ENCODE measurements around the gene GPR17. TPM values are rescaled to one million over a fixed set of nuclear protein-coding genes. Genes with fewer than 3 reads are reported as not detected.

The GPR17 gene
- total and polyA plus RNA-seq, 2 experiments from 2014 or later: not detected

DNA sequence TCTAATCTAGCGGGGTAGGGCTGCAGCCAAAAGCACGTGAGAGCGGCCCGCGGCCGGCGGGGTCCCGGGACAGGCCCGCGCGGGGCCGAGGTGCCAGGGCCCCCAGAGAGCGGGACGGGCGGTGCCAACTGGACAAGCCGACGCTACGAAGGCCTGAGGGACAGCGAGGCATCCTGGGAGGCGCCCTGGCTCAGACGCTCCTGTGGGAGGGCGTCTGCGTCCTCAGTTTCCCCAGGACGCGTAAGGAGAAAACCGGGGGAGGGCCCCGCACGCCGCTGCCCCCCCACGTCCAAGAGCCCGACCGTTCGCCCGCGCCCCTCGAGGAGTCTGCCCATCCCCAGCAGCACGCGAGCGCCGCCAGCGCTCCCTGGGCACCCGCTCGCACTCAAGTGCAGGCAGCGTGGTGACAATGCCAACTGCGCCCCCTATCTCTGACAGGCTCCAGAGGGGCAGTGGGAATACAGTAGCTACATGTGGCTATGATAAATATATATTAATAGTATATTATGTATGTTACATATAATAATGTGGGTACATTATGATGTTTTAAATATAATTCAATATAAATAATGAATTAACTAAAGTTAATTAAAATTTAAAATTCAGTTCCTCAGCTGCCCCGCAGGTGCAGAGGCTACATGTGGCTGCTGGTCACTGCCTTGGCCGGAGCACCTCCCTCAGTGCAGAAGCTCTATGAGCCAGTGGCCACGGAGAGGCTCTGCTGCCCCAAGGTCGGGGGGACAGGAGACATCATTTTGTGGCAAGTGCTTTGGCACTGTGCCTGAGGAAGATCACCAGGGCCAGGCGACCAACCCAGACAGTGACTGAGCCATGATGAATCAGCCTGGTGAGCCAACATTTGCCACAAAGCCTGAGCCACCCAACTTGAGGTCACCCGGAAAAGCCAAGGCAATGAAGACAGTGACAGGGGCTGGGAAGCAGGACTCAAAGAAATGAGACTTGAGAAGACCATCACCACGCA, 49.8 kb downstream of the GPR17 start:
- 0 out of 2 replicates have a peak, but pooled peaks cover 4% of the 10 kb centered on the region for H3F3A ChIP-seq (replicated peaks; ENCODE audit: low read depth)
- Mint-ChIP-seq H3K27me3 (ENCODE audit: insufficient read depth, low read depth, poor library complexity) (peaks cover 8% of the 10 kb centered on the region), H3K4me3 (no peak overlapping the region), H3K9me3 (peaks cover 18% of the 10 kb centered on the region), H3K27ac (no peak overlapping the region), H3K36me3 (ENCODE audit: low read depth) (peaks cover 13% of the 10 kb centered on the region), H3K4me1 (peaks cover 13% of the 10 kb centered on the region)
- H3K79me2 ChIP-seq (replicated peaks; ENCODE audit: insufficient read depth): no peaks in the 10 kb centered on the region
- H3K27ac ChIP-seq (ENCODE audit: low read depth): no peak overlapping the region
- peak overlapping the region; percentile 51 for H3K4me3 ChIP-seq
- peak overlapping the region; percentile 77 for H3K4me2 ChIP-seq
- DNase-seq (ENCODE audit: low spot score): peak; percentile 82
- H3K9me2 ChIP-seq (ENCODE audit: insufficient read depth): no peaks in the 10 kb centered on the region
- H3K27me3 ChIP-seq (ENCODE audit: insufficient read depth): peaks cover 5% of the 10 kb centered on the region
- H3K36me3 ChIP-seq (ENCODE audit: insufficient read depth): 0 out of 2 replicates have a peak, but pooled peaks cover 4% of the 10 kb centered on the region
- H3K4me1 ChIP-seq (ENCODE audit: insufficient read depth): peaks cover 7% of the 10 kb centered on the region
- H2AFZ ChIP-seq: peak overlapping the region; percentile 90
- no peaks in the 10 kb centered on the region for H4K20me1 ChIP-seq (replicated peaks; ENCODE audit: insufficient read depth)
- TF ChIP-seq, protein P1, sequence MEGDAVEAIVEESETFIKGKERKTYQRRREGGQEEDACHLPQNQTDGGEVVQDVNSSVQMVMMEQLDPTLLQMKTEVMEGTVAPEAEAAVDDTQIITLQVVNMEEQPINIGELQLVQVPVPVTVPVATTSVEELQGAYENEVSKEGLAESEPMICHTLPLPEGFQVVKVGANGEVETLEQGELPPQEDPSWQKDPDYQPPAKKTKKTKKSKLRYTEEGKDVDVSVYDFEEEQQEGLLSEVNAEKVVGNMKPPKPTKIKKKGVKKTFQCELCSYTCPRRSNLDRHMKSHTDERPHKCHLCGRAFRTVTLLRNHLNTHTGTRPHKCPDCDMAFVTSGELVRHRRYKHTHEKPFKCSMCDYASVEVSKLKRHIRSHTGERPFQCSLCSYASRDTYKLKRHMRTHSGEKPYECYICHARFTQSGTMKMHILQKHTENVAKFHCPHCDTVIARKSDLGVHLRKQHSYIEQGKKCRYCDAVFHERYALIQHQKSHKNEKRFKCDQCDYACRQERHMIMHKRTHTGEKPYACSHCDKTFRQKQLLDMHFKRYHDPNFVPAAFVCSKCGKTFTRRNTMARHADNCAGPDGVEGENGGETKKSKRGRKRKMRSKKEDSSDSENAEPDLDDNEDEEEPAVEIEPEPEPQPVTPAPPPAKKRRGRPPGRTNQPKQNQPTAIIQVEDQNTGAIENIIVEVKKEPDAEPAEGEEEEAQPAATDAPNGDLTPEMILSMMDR (conservative IDR thresholded peaks at IDR 0.05; ENCODE audit: low read depth in 2 of 2): peak; percentile 62 to 90
- TF ChIP-seq ZNF114 (CRISPR knock-in tag; IDR thresholded peaks at IDR 0.05) (no peak), CREB1 (CRISPR knock-in tag; IDR thresholded peaks at IDR 0.05; ENCODE audit: low read depth) (0 out of 2 replicates have a peak, but pooled peaks have one; percentile 46)
- TF ChIP-seq, protein P2, sequence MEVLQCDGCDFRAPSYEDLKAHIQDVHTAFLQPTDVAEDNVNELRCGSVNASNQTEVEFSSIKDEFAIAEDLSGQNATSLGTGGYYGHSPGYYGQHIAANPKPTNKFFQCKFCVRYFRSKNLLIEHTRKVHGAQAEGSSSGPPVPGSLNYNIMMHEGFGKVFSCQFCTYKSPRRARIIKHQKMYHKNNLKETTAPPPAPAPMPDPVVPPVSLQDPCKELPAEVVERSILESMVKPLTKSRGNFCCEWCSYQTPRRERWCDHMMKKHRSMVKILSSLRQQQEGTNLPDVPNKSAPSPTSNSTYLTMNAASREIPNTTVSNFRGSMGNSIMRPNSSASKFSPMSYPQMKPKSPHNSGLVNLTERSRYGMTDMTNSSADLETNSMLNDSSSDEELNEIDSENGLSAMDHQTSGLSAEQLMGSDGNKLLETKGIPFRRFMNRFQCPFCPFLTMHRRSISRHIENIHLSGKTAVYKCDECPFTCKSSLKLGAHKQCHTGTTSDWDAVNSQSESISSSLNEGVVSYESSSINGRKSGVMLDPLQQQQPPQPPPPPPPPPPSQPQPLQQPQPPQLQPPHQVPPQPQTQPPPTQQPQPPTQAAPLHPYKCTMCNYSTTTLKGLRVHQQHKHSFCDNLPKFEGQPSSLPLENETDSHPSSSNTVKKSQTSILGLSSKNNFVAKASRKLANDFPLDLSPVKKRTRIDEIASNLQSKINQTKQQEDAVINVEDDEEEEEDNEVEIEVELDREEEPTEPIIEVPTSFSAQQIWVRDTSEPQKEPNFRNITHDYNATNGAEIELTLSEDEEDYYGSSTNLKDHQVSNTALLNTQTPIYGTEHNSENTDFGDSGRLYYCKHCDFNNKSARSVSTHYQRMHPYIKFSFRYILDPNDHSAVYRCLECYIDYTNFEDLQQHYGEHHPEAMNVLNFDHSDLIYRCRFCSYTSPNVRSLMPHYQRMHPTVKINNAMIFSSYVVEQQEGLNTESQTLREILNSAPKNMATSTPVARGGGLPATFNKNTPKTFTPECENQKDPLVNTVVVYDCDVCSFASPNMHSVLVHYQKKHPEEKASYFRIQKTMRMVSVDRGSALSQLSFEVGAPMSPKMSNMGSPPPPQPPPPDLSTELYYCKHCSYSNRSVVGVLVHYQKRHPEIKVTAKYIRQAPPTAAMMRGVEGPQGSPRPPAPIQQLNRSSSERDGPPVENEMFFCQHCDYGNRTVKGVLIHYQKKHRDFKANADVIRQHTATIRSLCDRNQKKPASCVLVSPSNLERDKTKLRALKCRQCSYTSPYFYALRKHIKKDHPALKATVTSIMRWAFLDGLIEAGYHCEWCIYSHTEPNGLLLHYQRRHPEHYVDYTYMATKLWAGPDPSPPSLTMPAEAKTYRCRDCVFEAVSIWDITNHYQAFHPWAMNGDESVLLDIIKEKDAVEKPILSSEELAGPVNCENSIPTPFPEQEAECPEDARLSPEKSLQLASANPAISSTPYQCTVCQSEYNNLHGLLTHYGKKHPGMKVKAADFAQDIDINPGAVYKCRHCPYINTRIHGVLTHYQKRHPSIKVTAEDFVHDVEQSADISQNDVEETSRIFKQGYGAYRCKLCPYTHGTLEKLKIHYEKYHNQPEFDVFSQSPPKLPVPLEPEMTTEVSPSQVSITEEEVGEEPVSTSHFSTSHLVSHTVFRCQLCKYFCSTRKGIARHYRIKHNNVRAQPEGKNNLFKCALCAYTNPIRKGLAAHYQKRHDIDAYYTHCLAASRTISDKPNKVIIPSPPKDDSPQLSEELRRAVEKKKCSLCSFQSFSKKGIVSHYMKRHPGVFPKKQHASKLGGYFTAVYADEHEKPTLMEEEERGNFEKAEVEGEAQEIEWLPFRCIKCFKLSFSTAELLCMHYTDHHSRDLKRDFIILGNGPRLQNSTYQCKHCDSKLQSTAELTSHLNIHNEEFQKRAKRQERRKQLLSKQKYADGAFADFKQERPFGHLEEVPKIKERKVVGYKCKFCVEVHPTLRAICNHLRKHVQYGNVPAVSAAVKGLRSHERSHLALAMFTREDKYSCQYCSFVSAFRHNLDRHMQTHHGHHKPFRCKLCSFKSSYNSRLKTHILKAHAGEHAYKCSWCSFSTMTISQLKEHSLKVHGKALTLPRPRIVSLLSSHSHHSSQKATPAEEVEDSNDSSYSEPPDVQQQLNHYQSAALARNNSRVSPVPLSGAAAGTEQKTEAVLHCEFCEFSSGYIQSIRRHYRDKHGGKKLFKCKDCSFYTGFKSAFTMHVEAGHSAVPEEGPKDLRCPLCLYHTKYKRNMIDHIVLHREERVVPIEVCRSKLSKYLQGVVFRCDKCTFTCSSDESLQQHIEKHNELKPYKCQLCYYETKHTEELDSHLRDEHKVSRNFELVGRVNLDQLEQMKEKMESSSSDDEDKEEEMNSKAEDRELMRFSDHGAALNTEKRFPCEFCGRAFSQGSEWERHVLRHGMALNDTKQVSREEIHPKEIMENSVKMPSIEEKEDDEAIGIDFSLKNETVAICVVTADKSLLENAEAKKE (CRISPR knock-in tag; IDR thresholded peaks at IDR 0.05): no peak
- TF ChIP-seq, protein P3, sequence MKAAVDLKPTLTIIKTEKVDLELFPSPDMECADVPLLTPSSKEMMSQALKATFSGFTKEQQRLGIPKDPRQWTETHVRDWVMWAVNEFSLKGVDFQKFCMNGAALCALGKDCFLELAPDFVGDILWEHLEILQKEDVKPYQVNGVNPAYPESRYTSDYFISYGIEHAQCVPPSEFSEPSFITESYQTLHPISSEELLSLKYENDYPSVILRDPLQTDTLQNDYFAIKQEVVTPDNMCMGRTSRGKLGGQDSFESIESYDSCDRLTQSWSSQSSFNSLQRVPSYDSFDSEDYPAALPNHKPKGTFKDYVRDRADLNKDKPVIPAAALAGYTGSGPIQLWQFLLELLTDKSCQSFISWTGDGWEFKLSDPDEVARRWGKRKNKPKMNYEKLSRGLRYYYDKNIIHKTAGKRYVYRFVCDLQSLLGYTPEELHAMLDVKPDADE (IDR thresholded peaks at IDR 0.05): no peak
- ATAC-seq: peak; percentile 82

All from GM23338 (cell line).